Large intestine (tissue), 3 donors: Measurements from ENCODE around the gene IKZF3. TPM values are rescaled to one million over a fixed set of nuclear protein-coding genes. Genes with fewer than 3 reads are reported as not detected.

Experiments
- DNase-seq, 2 donors: peaks; one replicate each; pipeline versions ENCODE4 v3.0.0 to v3.0.0-alpha.2; 2013
- H3K27ac ChIP-seq: one replicate; pipeline ENCODE4 v1.5.1; 2013; ENCODE audit warnings: low read length
- H3K27me3 ChIP-seq: 2 replicates; pipeline ENCODE4 v1.6.1; 2013; ENCODE audit warnings: low read length; ENCODE audit not compliant: control insufficient read depth, insufficient read depth
- H3K36me3 ChIP-seq: 2 replicates; pipeline ENCODE4 v1.6.1; 2013; ENCODE audit warnings: low read length; ENCODE audit not compliant: control insufficient read depth, insufficient read depth
- H3K4me1 ChIP-seq: one replicate; pipeline ENCODE4 v1.6.1; 2013; ENCODE audit warnings: low read length; ENCODE audit not compliant: control insufficient read depth, insufficient read depth
- H3K4me3 ChIP-seq: one replicate; pipeline ENCODE4 v1.5.1; 2013; ENCODE audit warnings: low read length
- H3K9me3 ChIP-seq: one replicate; pipeline ENCODE4 v1.6.1; 2013; ENCODE audit warnings: mild to moderate bottlenecking, low read depth, low read length, moderate library complexity; ENCODE audit not compliant: control insufficient read depth
- WGBS: methylation state at CpG from one replicate; pipeline ENCODE4 v1.1.5; 2013; ENCODE audit warnings: low lambda C conversion rate; ENCODE audit not compliant: insufficient coverage; 5-methylcytosine and 5-hydroxymethylcytosine counted together
- polyA plus RNA-seq: library from polyadenylated mRNA; unstranded; fragments of 120-200 nt; gene quantifications from one replicate; pipeline ENCODE4 v1.2.1, GENCODE V29; 2013

IKZF3 gene
- polyA plus RNA-seq, 1 donor, result 2.4 TPM

DNA sequence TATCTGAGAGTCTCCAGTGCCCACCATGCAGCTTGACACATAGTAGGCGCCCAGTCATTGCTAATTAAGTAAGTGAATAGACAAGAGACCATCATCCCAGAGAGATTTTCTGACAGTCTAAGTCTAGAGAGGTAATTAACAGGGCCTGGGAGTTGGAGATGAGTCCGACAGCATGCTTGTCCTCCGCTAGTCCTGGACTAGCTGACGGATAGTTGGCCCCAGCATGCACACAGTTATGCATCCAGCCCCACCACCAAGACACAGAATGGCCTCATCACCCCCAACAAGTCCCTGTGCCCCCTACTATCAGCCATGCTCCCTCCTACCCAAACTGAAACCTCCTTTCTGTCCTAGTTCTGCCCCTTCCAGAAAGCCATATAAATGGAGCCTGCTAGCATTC, 116.4 kb downstream of the IKZF3 start:
- Histone ChIP-seq H3K9me3 (no peaks in the 10 kb centered on the region), H3K36me3 (peaks cover 45% of the 10 kb centered on the region), H3K27me3 (no peaks in the 10 kb centered on the region), H3K4me1 (no peaks in the 10 kb centered on the region), H3K27ac (no peak overlapping the region), H3K4me3 (no peak overlapping the region)
- no peak for DNase-seq
- no CpG with 5 or more reads among the region's 4 CpGs for WGBS

DNA sequence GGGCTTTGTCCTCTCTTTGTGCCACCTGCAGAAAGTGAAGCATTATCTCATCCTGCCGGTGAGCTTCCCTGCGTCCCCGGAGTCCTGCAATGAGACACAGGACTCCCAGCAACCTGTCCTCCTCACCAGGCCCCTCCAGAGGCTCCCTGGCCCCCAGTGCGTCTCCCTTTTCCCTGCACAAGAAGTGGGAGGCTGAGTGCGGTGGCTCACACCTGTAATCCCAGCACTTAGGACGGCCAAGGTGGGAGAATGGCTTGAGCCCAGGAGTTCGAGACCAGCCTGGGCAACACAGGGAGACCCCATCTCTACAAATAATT, 118.0 kb downstream of the IKZF3 start:
- peaks cover 51% of the 10 kb centered on the region for H3K36me3 ChIP-seq
- no CpG with 5 or more reads among the region's 7 CpGs for WGBS
- peaks cover under 1% of the 10 kb centered on the region for H3K27me3 ChIP-seq
- H3K4me3 ChIP-seq, result no peak overlapping the region
- no peak overlapping the region for H3K27ac ChIP-seq
- peaks cover 5% of the 10 kb centered on the region for H3K4me1 ChIP-seq
- H3K9me3 ChIP-seq, result no peaks in the 10 kb centered on the region
- no peak for DNase-seq

- no peak for DNase-seq
- Histone ChIP-seq H3K36me3 (peaks cover 51% of the 10 kb centered on the region), H3K27ac (no peak overlapping the region), H3K4me3 (no peak overlapping the region), H3K27me3 (peaks cover 4% of the 10 kb centered on the region), H3K9me3 (no peaks in the 10 kb centered on the region), H3K4me1 (peaks cover 9% of the 10 kb centered on the region)
- WGBS, result no CpG with 5 or more reads among the region's 23 CpGs
Observed at GRCh38 chr17:39745335-39746144, 118.6 kb downstream of the IKZF3 start.

DNA sequence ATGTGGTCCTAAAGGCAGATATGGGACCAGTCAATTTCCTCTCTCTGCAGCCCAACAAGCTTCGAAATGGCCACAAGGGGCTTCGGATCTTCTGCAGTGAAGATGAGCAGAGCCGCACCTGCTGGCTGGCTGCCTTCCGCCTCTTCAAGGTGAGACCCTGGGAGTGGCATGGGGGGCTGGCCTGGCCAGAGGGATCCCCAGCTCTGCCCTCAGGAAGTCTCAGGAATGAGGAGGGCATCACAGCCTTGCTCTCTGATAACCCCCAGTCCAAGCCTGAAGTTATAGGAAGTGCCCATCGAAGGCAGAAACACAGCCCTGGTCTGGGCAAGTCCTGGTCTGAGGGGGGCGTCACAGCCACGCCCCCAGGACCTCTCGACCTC, 119.3 kb downstream of the IKZF3 start:
- no peak overlapping the region for H3K27ac ChIP-seq
- H3K27me3 ChIP-seq, result peaks cover 4% of the 10 kb centered on the region
- H3K4me1 ChIP-seq, result peaks cover 9% of the 10 kb centered on the region
- no peaks in the 10 kb centered on the region for H3K9me3 ChIP-seq
- H3K4me3 ChIP-seq, result no peak overlapping the region
- no CpG with 5 or more reads among the region's 8 CpGs for WGBS
- no peak for DNase-seq
- H3K36me3 ChIP-seq, result peaks cover 51% of the 10 kb centered on the region

- H3K27me3 ChIP-seq, result peaks cover 7% of the 10 kb centered on the region
- H3K36me3 ChIP-seq, result peaks cover 51% of the 10 kb centered on the region
Observed at GRCh38 chr17:39744075-39744835, 119.9 kb downstream of the IKZF3 start.

GRCh38 chr17:39742856-39743436, 121.2 kb downstream of the IKZF3 start:
- Histone ChIP-seq H3K4me1 (peaks cover 9% of the 10 kb centered on the region), H3K27ac (no peak overlapping the region), H3K9me3 (no peaks in the 10 kb centered on the region), H3K36me3 (peaks cover 51% of the 10 kb centered on the region), H3K27me3 (peaks cover 12% of the 10 kb centered on the region), H3K4me3 (no peak overlapping the region)
- DNase-seq, result no peak
- no CpG with 5 or more reads among the region's 21 CpGs for WGBS

More at GRCh38 chr17:39744075-39744835, 119.9 kb downstream of the IKZF3 start:
- peaks cover 9% of the 10 kb centered on the region for H3K4me1 ChIP-seq
- no CpG with 5 or more reads among the region's 16 CpGs for WGBS
- no peaks in the 10 kb centered on the region for H3K9me3 ChIP-seq
- H3K4me3 ChIP-seq, result no peak overlapping the region
- no peak overlapping the region for H3K27ac ChIP-seq
- no peak for DNase-seq

GRCh38 chr17:39742126-39742855, 121.8 kb downstream of the IKZF3 start:
- Histone ChIP-seq H3K36me3 (peaks cover 47% of the 10 kb centered on the region), H3K4me3 (no peak overlapping the region), H3K27me3 (peaks cover 19% of the 10 kb centered on the region), H3K9me3 (no peaks in the 10 kb centered on the region), H3K4me1 (peaks cover 9% of the 10 kb centered on the region), H3K27ac (no peak overlapping the region)
- WGBS, result no CpG with 5 or more reads among the region's 18 CpGs
- no peak for DNase-seq

- H3K4me3 ChIP-seq, result peak overlapping the region; percentile 80
- no CpG with 5 or more reads among the region's 16 CpGs for WGBS
- no peaks in the 10 kb centered on the region for H3K9me3 ChIP-seq
- H3K36me3 ChIP-seq, result peaks cover 34% of the 10 kb centered on the region
- peaks cover 26% of the 10 kb centered on the region for H3K4me1 ChIP-seq
- peak; percentile 52 to 63 for DNase-seq
- peak overlapping the region; percentile 97 for H3K27ac ChIP-seq
- peaks cover 19% of the 10 kb centered on the region for H3K27me3 ChIP-seq
Observed at GRCh38 chr17:39740357-39741111, 123.6 kb downstream of the IKZF3 start.

- Histone ChIP-seq H3K36me3 (peaks cover 28% of the 10 kb centered on the region), H3K9me3 (no peaks in the 10 kb centered on the region), H3K4me1 (peaks cover 28% of the 10 kb centered on the region), H3K27ac (peak overlapping the region; percentile 97), H3K4me3 (peak overlapping the region; percentile 80), H3K27me3 (peaks cover 19% of the 10 kb centered on the region)
- no peak for DNase-seq
- no CpG with 5 or more reads among the region's 9 CpGs for WGBS
Observed at GRCh38 chr17:39739885-39740356, 124.2 kb downstream of the IKZF3 start.
